Measurements from ENCODE around the gene MYBPHL.

DNA sequence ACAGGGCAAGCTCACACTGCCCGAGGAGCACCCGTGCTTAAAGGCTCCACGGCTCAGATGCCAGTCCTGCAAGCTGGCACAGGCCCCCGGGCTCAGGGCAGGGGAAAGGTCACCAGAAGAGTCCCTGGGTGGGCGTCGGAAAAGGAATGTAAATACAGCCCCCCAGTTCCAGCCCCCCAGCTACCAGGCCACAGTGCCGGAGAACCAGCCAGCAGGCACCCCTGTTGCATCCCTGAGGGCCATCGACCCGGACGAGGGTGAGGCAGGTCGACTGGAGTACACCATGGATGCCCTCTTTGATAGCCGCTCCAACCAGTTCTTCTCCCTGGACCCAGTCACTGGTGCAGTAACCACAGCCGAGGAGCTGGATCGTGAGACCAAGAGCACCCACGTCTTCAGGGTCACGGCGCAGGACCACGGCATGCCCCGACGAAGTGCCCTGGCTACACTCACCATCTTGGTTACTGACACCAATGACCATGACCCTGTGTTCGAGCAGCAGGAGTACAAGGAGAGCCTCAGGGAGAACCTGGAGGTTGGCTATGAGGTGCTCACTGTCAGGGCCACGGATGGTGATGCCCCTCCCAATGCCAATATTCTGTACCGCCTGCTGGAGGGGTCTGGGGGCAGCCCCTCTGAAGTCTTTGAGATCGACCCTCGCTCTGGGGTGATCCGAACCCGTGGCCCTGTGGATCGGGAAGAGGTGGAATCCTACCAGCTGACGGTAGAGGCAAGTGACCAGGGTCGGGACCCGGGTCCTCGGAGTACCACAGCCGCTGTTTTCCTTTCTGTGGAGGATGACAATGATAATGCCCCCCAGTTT lies 56.1 kb downstream of the MYBPHL start:
- TF ChIP-seq POLR2A (IDR thresholded peaks at IDR 0.05) = no peak
- TF ChIP-seq, protein P1, sequence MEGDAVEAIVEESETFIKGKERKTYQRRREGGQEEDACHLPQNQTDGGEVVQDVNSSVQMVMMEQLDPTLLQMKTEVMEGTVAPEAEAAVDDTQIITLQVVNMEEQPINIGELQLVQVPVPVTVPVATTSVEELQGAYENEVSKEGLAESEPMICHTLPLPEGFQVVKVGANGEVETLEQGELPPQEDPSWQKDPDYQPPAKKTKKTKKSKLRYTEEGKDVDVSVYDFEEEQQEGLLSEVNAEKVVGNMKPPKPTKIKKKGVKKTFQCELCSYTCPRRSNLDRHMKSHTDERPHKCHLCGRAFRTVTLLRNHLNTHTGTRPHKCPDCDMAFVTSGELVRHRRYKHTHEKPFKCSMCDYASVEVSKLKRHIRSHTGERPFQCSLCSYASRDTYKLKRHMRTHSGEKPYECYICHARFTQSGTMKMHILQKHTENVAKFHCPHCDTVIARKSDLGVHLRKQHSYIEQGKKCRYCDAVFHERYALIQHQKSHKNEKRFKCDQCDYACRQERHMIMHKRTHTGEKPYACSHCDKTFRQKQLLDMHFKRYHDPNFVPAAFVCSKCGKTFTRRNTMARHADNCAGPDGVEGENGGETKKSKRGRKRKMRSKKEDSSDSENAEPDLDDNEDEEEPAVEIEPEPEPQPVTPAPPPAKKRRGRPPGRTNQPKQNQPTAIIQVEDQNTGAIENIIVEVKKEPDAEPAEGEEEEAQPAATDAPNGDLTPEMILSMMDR (IDR thresholded peaks at IDR 0.05) = no peak

All from thyroid gland (tissue), 4 donors.